ENCODE measurements around the gene COL12A1.

DNA sequence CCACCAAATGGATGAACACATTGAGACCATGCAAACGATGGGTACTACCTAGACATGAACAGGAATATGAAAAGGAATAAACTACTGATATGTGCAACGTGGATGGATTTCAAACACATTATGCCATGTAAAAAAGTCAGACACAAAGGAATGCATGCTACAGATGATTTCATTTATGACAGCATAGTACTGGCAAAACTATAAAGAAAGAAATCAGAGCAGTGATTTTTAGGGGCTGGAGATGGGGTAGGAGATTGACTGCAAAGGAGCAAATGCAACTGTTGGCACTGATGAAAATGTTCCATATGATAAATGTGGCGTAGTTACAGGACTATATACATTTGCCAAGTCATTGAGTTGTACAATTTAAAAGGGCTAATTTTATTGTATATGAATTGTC, 13.4 kb upstream of the COL12A1 start:
- TF ChIP-seq, protein P1, sequence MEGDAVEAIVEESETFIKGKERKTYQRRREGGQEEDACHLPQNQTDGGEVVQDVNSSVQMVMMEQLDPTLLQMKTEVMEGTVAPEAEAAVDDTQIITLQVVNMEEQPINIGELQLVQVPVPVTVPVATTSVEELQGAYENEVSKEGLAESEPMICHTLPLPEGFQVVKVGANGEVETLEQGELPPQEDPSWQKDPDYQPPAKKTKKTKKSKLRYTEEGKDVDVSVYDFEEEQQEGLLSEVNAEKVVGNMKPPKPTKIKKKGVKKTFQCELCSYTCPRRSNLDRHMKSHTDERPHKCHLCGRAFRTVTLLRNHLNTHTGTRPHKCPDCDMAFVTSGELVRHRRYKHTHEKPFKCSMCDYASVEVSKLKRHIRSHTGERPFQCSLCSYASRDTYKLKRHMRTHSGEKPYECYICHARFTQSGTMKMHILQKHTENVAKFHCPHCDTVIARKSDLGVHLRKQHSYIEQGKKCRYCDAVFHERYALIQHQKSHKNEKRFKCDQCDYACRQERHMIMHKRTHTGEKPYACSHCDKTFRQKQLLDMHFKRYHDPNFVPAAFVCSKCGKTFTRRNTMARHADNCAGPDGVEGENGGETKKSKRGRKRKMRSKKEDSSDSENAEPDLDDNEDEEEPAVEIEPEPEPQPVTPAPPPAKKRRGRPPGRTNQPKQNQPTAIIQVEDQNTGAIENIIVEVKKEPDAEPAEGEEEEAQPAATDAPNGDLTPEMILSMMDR (IDR thresholded peaks at IDR 0.05) = no peak
- TF ChIP-seq POLR2A (IDR thresholded peaks at IDR 0.05) = no peak
